ENCODE measurements around the gene PTPRD. TPM values are rescaled to one million over a fixed set of nuclear protein-coding genes. Genes with fewer than 3 reads are reported as not detected.

PTPRD gene
- total RNA-seq, 1 experiment from 2014 or later, result 0.02 TPM

DNA sequence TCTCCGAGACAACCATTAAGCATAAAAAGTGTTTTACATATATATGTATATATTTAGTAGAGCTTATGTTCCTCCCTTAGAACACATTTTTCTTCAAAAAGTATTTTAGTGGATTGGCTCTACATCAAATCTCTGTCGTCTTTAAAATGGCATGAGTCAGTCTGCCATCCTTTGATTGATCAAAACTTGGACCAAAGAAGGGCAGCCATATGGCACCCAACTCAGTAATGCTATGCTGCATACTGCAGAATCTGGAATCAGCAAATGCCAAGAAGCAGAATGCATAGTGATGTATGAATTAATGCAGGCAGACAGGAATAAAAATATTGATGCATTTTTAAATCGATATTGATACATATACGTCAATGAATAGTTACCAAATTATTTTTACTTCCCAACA is 1074.4 kb downstream of the PTPRD start:
- no TSS peak for BruUV-seq (replicated peaks)
- ChIA-PET RAD21 (ENCODE audit: low non-redundant PET in 1 of 2, low total read pairs in 2 of 2, uncharacterized antibody in 2 of 2, unreplicated experiment in 2 of 2) (no interaction called here), CTCF (no interaction called here)

GRCh38 chr9:9536523-9536922 is 1076.3 kb downstream of the PTPRD start:
- ChIA-PET CTCF (no interaction called here), POLR2A (no interaction called here), RAD21 (ENCODE audit: low non-redundant PET in 1 of 2, low total read pairs in 2 of 2, uncharacterized antibody in 2 of 2, unreplicated experiment in 2 of 2) (no interaction called here)
- intact Hi-C loops (cut with micrococcal nuclease), result no loop called here
- no peaks in the 10 kb centered on the region for H4K20me1 ChIP-seq (ENCODE audit: insufficient read depth)
- H2AFZ ChIP-seq (ENCODE audit: low read depth, low read length, poor library complexity, severe bottlenecking), result no peak overlapping the region
- DNase-seq (ENCODE audit: low read depth, low spot score), result no peak
- no TSS peak for BruUV-seq (replicated peaks)
- no peaks in the 10 kb centered on the region for H3K79me2 ChIP-seq (ENCODE audit: insufficient read depth, low read length)
- H3K27me3 ChIP-seq (ENCODE audit: insufficient read depth, low read length), result no peaks in the 10 kb centered on the region
- H3K9ac ChIP-seq (ENCODE audit: low read length), result no peak overlapping the region
- H3K4me1 ChIP-seq (ENCODE audit: control insufficient read depth in 1 of 2, insufficient read depth in 2 of 2, low read length in 2 of 2), result no peaks in the 10 kb centered on the region
- no peaks in the 10 kb centered on the region for H3K9me2 ChIP-seq (ENCODE audit: insufficient read depth)
- H3K9me3 ChIP-seq (ENCODE audit: control insufficient read depth in 1 of 2, insufficient read depth in 1 of 2, low read depth in 1 of 2, low read length in 2 of 2), result peaks cover 9 to 30% of the 10 kb centered on the region in 2 experiments; a peak in 2 of 4 replicates
- H3K36me3 ChIP-seq (ENCODE audit: control insufficient read depth in 1 of 2, insufficient read depth in 2 of 2, low read length in 2 of 2), result no peaks in the 10 kb centered on the region
- H3K27ac ChIP-seq (ENCODE audit: low read depth, low read length), result no peak overlapping the region
- no peak overlapping the region for H3K4me3 ChIP-seq (replicated peaks in 1 of 2; ENCODE audit: low read depth in 1 of 2, low read length in 2 of 2)
- H3K4me2 ChIP-seq (ENCODE audit: low read length), result no peak overlapping the region
- ATAC-seq, result no peak
- TF ChIP-seq EZH2phosphoT487 (IDR thresholded peaks at IDR 0.05; ENCODE audit: borderline replicate concordance) (no peak), JUND (IDR thresholded peaks at IDR 0.05) (no peak), CBX3 (IDR thresholded peaks at IDR 0.05; ENCODE audit: low read depth) (no peak), POLR2A (IDR thresholded peaks at IDR 0.05; ENCODE audit: borderline replicate concordance, extremely low read depth, insufficient read depth, insufficient read length) (no peak), RAD21 (IDR thresholded peaks at IDR 0.05; ENCODE audit: low read depth) (no peak), MAX (IDR thresholded peaks at IDR 0.05) (no peak), POLR2AphosphoS5 (IDR thresholded peaks at IDR 0.05; ENCODE audit: low read depth, low read length) (no peak), ZFX (IDR thresholded peaks at IDR 0.05) (no peak), ZNF274 (IDR thresholded peaks at IDR 0.05; ENCODE audit: low read depth, low read length) (no peak), FOSL1 (IDR thresholded peaks at IDR 0.05; ENCODE audit: low read depth) (no peak), EZH2 (IDR thresholded peaks at IDR 0.05) (no peak), ATF3 (IDR thresholded peaks at IDR 0.05) (no peak)
- TF ChIP-seq, protein P1, sequence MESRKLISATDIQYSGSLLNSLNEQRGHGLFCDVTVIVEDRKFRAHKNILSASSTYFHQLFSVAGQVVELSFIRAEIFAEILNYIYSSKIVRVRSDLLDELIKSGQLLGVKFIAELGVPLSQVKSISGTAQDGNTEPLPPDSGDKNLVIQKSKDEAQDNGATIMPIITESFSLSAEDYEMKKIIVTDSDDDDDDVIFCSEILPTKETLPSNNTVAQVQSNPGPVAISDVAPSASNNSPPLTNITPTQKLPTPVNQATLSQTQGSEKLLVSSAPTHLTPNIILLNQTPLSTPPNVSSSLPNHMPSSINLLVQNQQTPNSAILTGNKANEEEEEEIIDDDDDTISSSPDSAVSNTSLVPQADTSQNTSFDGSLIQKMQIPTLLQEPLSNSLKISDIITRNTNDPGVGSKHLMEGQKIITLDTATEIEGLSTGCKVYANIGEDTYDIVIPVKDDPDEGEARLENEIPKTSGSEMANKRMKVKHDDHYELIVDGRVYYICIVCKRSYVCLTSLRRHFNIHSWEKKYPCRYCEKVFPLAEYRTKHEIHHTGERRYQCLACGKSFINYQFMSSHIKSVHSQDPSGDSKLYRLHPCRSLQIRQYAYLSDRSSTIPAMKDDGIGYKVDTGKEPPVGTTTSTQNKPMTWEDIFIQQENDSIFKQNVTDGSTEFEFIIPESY (IDR thresholded peaks at IDR 0.05; ENCODE audit: extremely low read depth, insufficient replicate concordance, low read length), result no peak

More for the DNA sequence above, 1074.4 kb downstream of the PTPRD start:
- Histone ChIP-seq H3K36me3 (ENCODE audit: control insufficient read depth in 1 of 2, insufficient read depth in 2 of 2, low read length in 2 of 2) (no peaks in the 10 kb centered on the region), H3K27ac (ENCODE audit: low read depth, low read length) (no peak overlapping the region), H3K27me3 (ENCODE audit: insufficient read depth, low read length) (no peaks in the 10 kb centered on the region), H4K20me1 (ENCODE audit: insufficient read depth) (no peaks in the 10 kb centered on the region), H3K4me3 (replicated peaks in 1 of 2; ENCODE audit: low read depth in 1 of 2, low read length in 2 of 2) (no peak overlapping the region), H3K9me3 (ENCODE audit: control insufficient read depth in 1 of 2, insufficient read depth in 1 of 2, low read depth in 1 of 2, low read length in 2 of 2) (peaks cover 9 to 29% of the 10 kb centered on the region in 2 experiments; a peak in 2 of 4 replicates), H3K79me2 (ENCODE audit: insufficient read depth, low read length) (no peaks in the 10 kb centered on the region), H3K9ac (ENCODE audit: low read length) (no peak overlapping the region), H3K9me2 (ENCODE audit: insufficient read depth) (no peaks in the 10 kb centered on the region), H2AFZ (ENCODE audit: low read depth, low read length, poor library complexity, severe bottlenecking) (no peak overlapping the region), H3K4me1 (ENCODE audit: control insufficient read depth in 1 of 2, insufficient read depth in 2 of 2, low read length in 2 of 2) (no peaks in the 10 kb centered on the region), H3K4me2 (ENCODE audit: low read length) (no peak overlapping the region)
- intact Hi-C loops (cut with micrococcal nuclease), result no loop called here
- ATAC-seq, result no peak
- no peak for TF ChIP-seq CEBPB (IDR thresholded peaks at IDR 0.05; ENCODE audit: low read depth)
- no peak for TF ChIP-seq SIN3A (IDR thresholded peaks at IDR 0.05; ENCODE audit: low read depth)
- no peak for TF ChIP-seq TCF7L2 (IDR thresholded peaks at IDR 0.05; ENCODE audit: borderline replicate concordance, extremely low read depth, insufficient read depth, insufficient read length)
- TF ChIP-seq SRF (IDR thresholded peaks at IDR 0.05; ENCODE audit: low read depth), result no peak
- no peak for TF ChIP-seq EZH2phosphoT487 (IDR thresholded peaks at IDR 0.05; ENCODE audit: borderline replicate concordance)
- no peak for TF ChIP-seq ZNF274 (IDR thresholded peaks at IDR 0.05; ENCODE audit: low read depth, low read length)
- no peak for TF ChIP-seq ATF3 (IDR thresholded peaks at IDR 0.05)
- no peak for TF ChIP-seq YY1 (IDR thresholded peaks at IDR 0.05; ENCODE audit: extremely low read depth, insufficient replicate concordance, low read depth, low read length)
- TF ChIP-seq RAD21 (IDR thresholded peaks at IDR 0.05; ENCODE audit: low read depth), result no peak
- no peak for TF ChIP-seq EGR1 (IDR thresholded peaks at IDR 0.05; ENCODE audit: low read depth)
- no peak for DNase-seq (ENCODE audit: low read depth, low spot score)
- POLR2A ChIA-PET, result no interaction called here
